ENCODE data around the gene EXT2.

DNA sequence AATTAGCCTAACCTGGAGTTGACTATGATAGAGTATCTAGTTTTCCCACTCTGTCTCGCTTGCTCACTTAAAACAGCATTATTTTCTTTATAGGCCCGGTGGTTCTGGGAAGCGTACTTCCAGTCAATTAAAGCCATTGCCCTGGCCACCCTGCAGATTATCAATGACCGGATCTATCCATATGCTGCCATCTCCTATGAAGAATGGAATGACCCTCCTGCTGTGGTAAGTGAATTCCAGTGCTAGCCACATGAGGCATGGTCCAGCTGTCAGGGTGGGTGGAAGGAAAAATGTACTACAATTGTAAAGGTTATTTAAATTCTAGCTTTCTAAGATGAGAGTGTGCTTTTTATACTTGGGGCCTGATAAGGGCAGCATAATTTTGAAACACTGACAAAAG, 76.0 kb downstream of the EXT2 start:
- TF ChIP-seq, protein P1, sequence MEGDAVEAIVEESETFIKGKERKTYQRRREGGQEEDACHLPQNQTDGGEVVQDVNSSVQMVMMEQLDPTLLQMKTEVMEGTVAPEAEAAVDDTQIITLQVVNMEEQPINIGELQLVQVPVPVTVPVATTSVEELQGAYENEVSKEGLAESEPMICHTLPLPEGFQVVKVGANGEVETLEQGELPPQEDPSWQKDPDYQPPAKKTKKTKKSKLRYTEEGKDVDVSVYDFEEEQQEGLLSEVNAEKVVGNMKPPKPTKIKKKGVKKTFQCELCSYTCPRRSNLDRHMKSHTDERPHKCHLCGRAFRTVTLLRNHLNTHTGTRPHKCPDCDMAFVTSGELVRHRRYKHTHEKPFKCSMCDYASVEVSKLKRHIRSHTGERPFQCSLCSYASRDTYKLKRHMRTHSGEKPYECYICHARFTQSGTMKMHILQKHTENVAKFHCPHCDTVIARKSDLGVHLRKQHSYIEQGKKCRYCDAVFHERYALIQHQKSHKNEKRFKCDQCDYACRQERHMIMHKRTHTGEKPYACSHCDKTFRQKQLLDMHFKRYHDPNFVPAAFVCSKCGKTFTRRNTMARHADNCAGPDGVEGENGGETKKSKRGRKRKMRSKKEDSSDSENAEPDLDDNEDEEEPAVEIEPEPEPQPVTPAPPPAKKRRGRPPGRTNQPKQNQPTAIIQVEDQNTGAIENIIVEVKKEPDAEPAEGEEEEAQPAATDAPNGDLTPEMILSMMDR (conservative IDR thresholded peaks at IDR 0.05; ENCODE audit: low read depth in 2 of 2), result no peak
- TF ChIP-seq POLR2AphosphoS5 (IDR thresholded peaks at IDR 0.05; ENCODE audit: low read depth), result no peak
- TF ChIP-seq, protein P2, sequence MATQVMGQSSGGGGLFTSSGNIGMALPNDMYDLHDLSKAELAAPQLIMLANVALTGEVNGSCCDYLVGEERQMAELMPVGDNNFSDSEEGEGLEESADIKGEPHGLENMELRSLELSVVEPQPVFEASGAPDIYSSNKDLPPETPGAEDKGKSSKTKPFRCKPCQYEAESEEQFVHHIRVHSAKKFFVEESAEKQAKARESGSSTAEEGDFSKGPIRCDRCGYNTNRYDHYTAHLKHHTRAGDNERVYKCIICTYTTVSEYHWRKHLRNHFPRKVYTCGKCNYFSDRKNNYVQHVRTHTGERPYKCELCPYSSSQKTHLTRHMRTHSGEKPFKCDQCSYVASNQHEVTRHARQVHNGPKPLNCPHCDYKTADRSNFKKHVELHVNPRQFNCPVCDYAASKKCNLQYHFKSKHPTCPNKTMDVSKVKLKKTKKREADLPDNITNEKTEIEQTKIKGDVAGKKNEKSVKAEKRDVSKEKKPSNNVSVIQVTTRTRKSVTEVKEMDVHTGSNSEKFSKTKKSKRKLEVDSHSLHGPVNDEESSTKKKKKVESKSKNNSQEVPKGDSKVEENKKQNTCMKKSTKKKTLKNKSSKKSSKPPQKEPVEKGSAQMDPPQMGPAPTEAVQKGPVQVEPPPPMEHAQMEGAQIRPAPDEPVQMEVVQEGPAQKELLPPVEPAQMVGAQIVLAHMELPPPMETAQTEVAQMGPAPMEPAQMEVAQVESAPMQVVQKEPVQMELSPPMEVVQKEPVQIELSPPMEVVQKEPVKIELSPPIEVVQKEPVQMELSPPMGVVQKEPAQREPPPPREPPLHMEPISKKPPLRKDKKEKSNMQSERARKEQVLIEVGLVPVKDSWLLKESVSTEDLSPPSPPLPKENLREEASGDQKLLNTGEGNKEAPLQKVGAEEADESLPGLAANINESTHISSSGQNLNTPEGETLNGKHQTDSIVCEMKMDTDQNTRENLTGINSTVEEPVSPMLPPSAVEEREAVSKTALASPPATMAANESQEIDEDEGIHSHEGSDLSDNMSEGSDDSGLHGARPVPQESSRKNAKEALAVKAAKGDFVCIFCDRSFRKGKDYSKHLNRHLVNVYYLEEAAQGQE (IDR thresholded peaks at IDR 0.05; ENCODE audit: unreplicated experiment), result no peak
- no peak for TF ChIP-seq EZH2phosphoT487 (IDR thresholded peaks at IDR 0.05; ENCODE audit: unreplicated experiment)
